GM12873 (cell line): ENCODE measurements around the gene SLCO2A1.

Source experiments
- CTCF ChIP-seq: IDR thresholded peaks from 2 replicates; pipeline ENCODE4 v1.5.1; 2012; ENCODE audit warnings: low read depth, mild to moderate bottlenecking, moderate library complexity, low read length, control low read depth; ENCODE audit not compliant: insufficient read depth; ENCODE audit errors: missing control alignments

SLCO2A1 gene

GRCh38 chr3:134018850-134019249, 10.9 kb downstream of the SLCO2A1 start:
- TF ChIP-seq CTCF = no peak

- no peak for TF ChIP-seq CTCF
Measured at GRCh38 chr3:134018406-134018805, 11.3 kb downstream of the SLCO2A1 start.

- no peak for TF ChIP-seq CTCF
Measured at GRCh38 chr3:134017490-134017889, 12.2 kb downstream of the SLCO2A1 start.

- TF ChIP-seq CTCF = no peak
Measured at GRCh38 chr3:134014270-134014669, 15.5 kb downstream of the SLCO2A1 start.

GRCh38 chr3:134013280-134013679, 16.4 kb downstream of the SLCO2A1 start:
- no peak for TF ChIP-seq CTCF

- TF ChIP-seq CTCF = no peak
Measured at GRCh38 chr3:134009345-134010000, 20.3 kb downstream of the SLCO2A1 start.

GRCh38 chr3:134008630-134009156, 21.0 kb downstream of the SLCO2A1 start:
- TF ChIP-seq CTCF = no peak
